Activated CD4-positive, alpha-beta T cell treated with anti-CD3 and anti-CD28 coated beads, Interleukin-2, amount 50 U/mL, for 48 hours (primary cell): ENCODE results near the gene RNF31.

ENCODE experiments used
- DNase-seq, 2 experiments: peaks; one replicate each; pipeline ENCODE4 v3.0.0-alpha.2; 2020

Gene RNF31

GRCh38 chr14:24138396-24139271, 8.7 kb upstream of the RNF31 start:
- DNase-seq = no peak

- peak; percentile 46 to 58 for DNase-seq
Measured at GRCh38 chr14:24139272-24139934, 7.9 kb upstream of the RNF31 start.

- DNase-seq = peak; percentile 100
Measured at GRCh38 chr14:24141097-24141880, 6.0 kb upstream of the RNF31 start, which contains the start of gene EMC9. Gene EMC9 (minus strand): TSS chr14:24141591. CDS start chr14:24141304, 287 bp downstream.

- DNase-seq = no peak
Measured at GRCh38 chr14:24143511-24143910, 3.8 kb upstream of the RNF31 start.

- no peak for DNase-seq
Measured at GRCh38 chr14:24144451-24144850, 2.8 kb upstream of the RNF31 start.

GRCh38 chr14:24145219-24145618, 2.1 kb upstream of the RNF31 start:
- DNase-seq = no peak

- no peak for DNase-seq
Measured at GRCh38 chr14:24145690-24146452, 1.4 kb upstream of the RNF31 start.

GRCh38 chr14:24146453-24146977, 783 bp upstream of the RNF31 start, which contains the start of gene PSME2:
Gene PSME2 (minus strand): TSS chr14:24146610. CDS start chr14:24146581, 29 bp downstream.
- peak; percentile 94 to 96 for DNase-seq

GRCh38 chr14:24147761-24148428, 597 bp downstream of the RNF31 start:
- no peak for DNase-seq

- no peak for DNase-seq
Measured at GRCh38 chr14:24149302-24149969, 2.1 kb downstream of the RNF31 start.

- no peak for DNase-seq
Measured at GRCh38 chr14:24150061-24150460, 2.8 kb downstream of the RNF31 start.

- DNase-seq = no peak
Measured at GRCh38 chr14:24150567-24150966, 3.3 kb downstream of the RNF31 start.

GRCh38 chr14:24150993-24151392, 3.7 kb downstream of the RNF31 start:
- no peak for DNase-seq

GRCh38 chr14:24151404-24152080, 4.2 kb downstream of the RNF31 start:
- DNase-seq = no peak

GRCh38 chr14:24155100-24155499, 7.8 kb downstream of the RNF31 start:
- DNase-seq = no peak

GRCh38 chr14:24156840-24157239, 9.5 kb downstream of the RNF31 start:
- no peak for DNase-seq

- no peak for DNase-seq
Measured at GRCh38 chr14:24157331-24157730, 10.0 kb downstream of the RNF31 start.

- DNase-seq = no peak
Measured at GRCh38 chr14:24159777-24160498, 12.6 kb downstream of the RNF31 start.

- no peak for DNase-seq
Measured at GRCh38 chr14:24160499-24160849, 13.2 kb downstream of the RNF31 start.
